ENCODE data around the gene PTPRG. TPM values are rescaled to one million over a fixed set of nuclear protein-coding genes. Genes with fewer than 3 reads are reported as not detected.

The PTPRG gene
- total RNA-seq, 3 donors from 2014 or later = 28.9 to 54.7 (median 40.4) TPM

DNA sequence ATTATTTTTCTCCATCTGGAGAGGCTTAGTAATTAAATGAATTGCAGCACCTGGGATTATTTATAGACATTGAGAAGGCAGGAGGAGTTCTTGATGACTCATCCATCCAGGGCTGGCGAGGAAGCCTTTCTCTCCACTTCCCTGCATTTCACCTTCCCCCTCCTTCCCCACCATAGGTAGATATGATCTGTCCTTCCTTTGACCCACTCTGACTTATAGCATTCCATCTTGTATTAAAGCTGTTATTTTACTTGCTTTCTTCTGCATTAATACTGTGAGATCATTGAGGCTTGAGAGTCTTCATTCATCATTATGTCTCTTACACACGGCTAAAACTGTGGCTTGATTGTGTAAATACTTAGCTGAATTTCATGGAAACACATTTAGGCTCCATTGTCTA lies 523.2 kb downstream of the PTPRG start:
- no peak overlapping the region for H3K4me3 ChIP-seq
- ATAC-seq = no peak
- DNase-seq = no peak
- H3K4me1 ChIP-seq (ENCODE audit: low read depth) = no peaks in the 10 kb centered on the region
- no peaks in the 10 kb centered on the region for H3K36me3 ChIP-seq (ENCODE audit: low read depth)
- H3K9me3 ChIP-seq = no peaks in the 10 kb centered on the region
- TF ChIP-seq, protein P1, sequence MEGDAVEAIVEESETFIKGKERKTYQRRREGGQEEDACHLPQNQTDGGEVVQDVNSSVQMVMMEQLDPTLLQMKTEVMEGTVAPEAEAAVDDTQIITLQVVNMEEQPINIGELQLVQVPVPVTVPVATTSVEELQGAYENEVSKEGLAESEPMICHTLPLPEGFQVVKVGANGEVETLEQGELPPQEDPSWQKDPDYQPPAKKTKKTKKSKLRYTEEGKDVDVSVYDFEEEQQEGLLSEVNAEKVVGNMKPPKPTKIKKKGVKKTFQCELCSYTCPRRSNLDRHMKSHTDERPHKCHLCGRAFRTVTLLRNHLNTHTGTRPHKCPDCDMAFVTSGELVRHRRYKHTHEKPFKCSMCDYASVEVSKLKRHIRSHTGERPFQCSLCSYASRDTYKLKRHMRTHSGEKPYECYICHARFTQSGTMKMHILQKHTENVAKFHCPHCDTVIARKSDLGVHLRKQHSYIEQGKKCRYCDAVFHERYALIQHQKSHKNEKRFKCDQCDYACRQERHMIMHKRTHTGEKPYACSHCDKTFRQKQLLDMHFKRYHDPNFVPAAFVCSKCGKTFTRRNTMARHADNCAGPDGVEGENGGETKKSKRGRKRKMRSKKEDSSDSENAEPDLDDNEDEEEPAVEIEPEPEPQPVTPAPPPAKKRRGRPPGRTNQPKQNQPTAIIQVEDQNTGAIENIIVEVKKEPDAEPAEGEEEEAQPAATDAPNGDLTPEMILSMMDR (IDR thresholded peaks at IDR 0.05) = no peak
- intact Hi-C loops (cut with DNase I, micrococcal nuclease) = no loop called here

GRCh38 chr3:62088472-62089104 lies 527.2 kb downstream of the PTPRG start:
- TF ChIP-seq, protein P1 (IDR thresholded peaks at IDR 0.05) = no peak
- H3K4me3 ChIP-seq = no peak overlapping the region
- H3K4me1 ChIP-seq (ENCODE audit: low read depth) = no peaks in the 10 kb centered on the region
- ATAC-seq (no peak), DNase-seq (no peak)
- H3K36me3 ChIP-seq (ENCODE audit: low read depth) = no peaks in the 10 kb centered on the region
- no peaks in the 10 kb centered on the region for H3K9me3 ChIP-seq
- intact Hi-C loops (cut with DNase I, micrococcal nuclease) = no loop called here

DNA sequence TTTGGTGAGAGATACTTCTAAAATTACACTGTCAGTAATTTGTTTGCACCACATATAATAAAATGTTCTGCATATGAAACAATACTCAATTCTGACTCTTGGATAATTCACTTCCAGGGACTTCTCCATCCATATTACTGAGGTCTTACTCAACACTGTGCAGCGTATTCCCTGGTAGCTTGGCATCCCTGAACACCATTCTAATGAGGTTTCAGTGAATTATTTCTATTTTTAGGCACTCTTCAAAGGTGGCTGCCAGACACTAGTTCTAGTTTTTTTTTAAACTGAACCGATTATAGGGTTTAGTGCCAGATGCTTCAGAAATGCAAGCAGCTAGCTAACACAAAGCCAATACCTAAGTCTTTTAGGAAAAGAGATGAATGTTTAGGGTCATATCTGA lies 528.7 kb downstream of the PTPRG start:
- Histone ChIP-seq H3K9me3 (no peaks in the 10 kb centered on the region), H3K4me3 (no peak overlapping the region), H3K4me1 (ENCODE audit: low read depth) (no peaks in the 10 kb centered on the region), H3K36me3 (ENCODE audit: low read depth) (no peaks in the 10 kb centered on the region)
- TF ChIP-seq, protein P1 (IDR thresholded peaks at IDR 0.05) = no peak
- intact Hi-C loops (cut with DNase I, micrococcal nuclease) = no loop called here
- ATAC-seq = no peak
- no peak for DNase-seq

DNA sequence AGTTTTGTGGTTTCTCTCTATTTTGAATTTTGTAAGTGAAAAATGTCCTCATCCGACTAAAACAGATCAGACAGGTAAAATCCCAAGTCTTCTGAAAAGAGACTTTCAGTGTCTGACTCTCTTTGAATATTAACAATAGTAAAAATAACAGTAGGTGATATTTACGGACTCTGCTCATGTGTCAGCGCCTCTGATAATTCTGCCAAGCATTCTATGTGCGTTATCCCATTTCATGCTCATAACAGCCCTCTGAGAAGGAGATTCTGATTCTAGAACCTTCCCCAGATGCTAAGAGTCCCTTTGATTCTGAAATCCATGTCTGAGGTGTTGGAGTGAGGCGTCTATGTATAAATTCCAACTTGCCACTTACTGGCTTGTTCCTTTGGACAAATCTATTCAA lies 529.1 kb downstream of the PTPRG start:
- intact Hi-C loops (cut with DNase I, micrococcal nuclease) = no loop called here
- H3K4me3 ChIP-seq = no peak overlapping the region

GRCh38 chr3:62093025-62093424 lies 531.7 kb downstream of the PTPRG start:
- Histone ChIP-seq H3K4me3 (no peak overlapping the region), H3K36me3 (ENCODE audit: low read depth) (no peaks in the 10 kb centered on the region), H3K4me1 (ENCODE audit: low read depth) (no peaks in the 10 kb centered on the region), H3K9me3 (no peaks in the 10 kb centered on the region)
- intact Hi-C loops (cut with DNase I, micrococcal nuclease) = no loop called here
- no peak for DNase-seq
- ATAC-seq = no peak
- TF ChIP-seq, protein P1 (IDR thresholded peaks at IDR 0.05) = no peak

More for the DNA sequence above, 529.1 kb downstream of the PTPRG start:
- DNase-seq = no peak
- H3K9me3 ChIP-seq = no peaks in the 10 kb centered on the region
- ATAC-seq = no peak
- TF ChIP-seq, protein P1 (IDR thresholded peaks at IDR 0.05) = no peak
- no peaks in the 10 kb centered on the region for H3K36me3 ChIP-seq (ENCODE audit: low read depth)
- no peaks in the 10 kb centered on the region for H3K4me1 ChIP-seq (ENCODE audit: low read depth)

- no peaks in the 10 kb centered on the region for H3K9me3 ChIP-seq
- H3K36me3 ChIP-seq (ENCODE audit: low read depth) = no peaks in the 10 kb centered on the region
- intact Hi-C loops (cut with DNase I, micrococcal nuclease) = no loop called here
- DNase-seq = no peak
- TF ChIP-seq, protein P1 (IDR thresholded peaks at IDR 0.05) = no peak
- ATAC-seq = no peak
- no peak overlapping the region for H3K4me3 ChIP-seq
- H3K4me1 ChIP-seq (ENCODE audit: low read depth) = no peaks in the 10 kb centered on the region
These were observed 533.1 kb downstream of the PTPRG start for GRCh38 chr3:62094461-62094860.

Measured in mucosa of descending colon (tissue), 3 donors.